ENCODE data around the gene PRSS50. TPM values are rescaled to one million over a fixed set of nuclear protein-coding genes. Genes with fewer than 3 reads are reported as not detected.

PRSS50 gene
- total RNA-seq, 1 donor from 2014 or later: 0.22 TPM

GRCh38 chr3:46710671-46711295 is 6.9 kb downstream of the PRSS50 start:
- no peak overlapping the region for H3K4me3 ChIP-seq
- H3K27me3 ChIP-seq (ENCODE audit: low read depth): peaks cover 7% of the 10 kb centered on the region
- no peak for TF ChIP-seq CTCF (IDR thresholded peaks at IDR 0.05; ENCODE audit: borderline replicate concordance)
- no peak overlapping the region for H3K27ac ChIP-seq (replicated peaks)
- no peaks in the 10 kb centered on the region for H3K36me3 ChIP-seq
- no peak for DNase-seq
- H3K4me1 ChIP-seq: peaks cover 6% of the 10 kb centered on the region
- intact Hi-C loops (cut with micrococcal nuclease): no loop called here
- no peaks in the 10 kb centered on the region for H3K9me3 ChIP-seq (replicated peaks)

- H3K4me1 ChIP-seq: peaks cover 7% of the 10 kb centered on the region
- no peak overlapping the region for H3K27ac ChIP-seq (replicated peaks)
- no peak for TF ChIP-seq CTCF (IDR thresholded peaks at IDR 0.05; ENCODE audit: borderline replicate concordance)
- peaks cover 2% of the 10 kb centered on the region for H3K27me3 ChIP-seq (ENCODE audit: low read depth)
- DNase-seq: no peak
- intact Hi-C loops (cut with micrococcal nuclease): no loop called here
- H3K9me3 ChIP-seq (replicated peaks): no peaks in the 10 kb centered on the region
- H3K36me3 ChIP-seq: no peaks in the 10 kb centered on the region
- H3K4me3 ChIP-seq: no peak overlapping the region
Observed at GRCh38 chr3:46710229-46710628, 7.4 kb downstream of the PRSS50 start.

GRCh38 chr3:46709721-46710120 is 7.9 kb downstream of the PRSS50 start:
- Histone ChIP-seq H3K4me3 (no peak overlapping the region), H3K27me3 (ENCODE audit: low read depth) (no peaks in the 10 kb centered on the region), H3K27ac (replicated peaks) (no peak overlapping the region), H3K36me3 (no peaks in the 10 kb centered on the region), H3K4me1 (peaks cover 12% of the 10 kb centered on the region), H3K9me3 (replicated peaks) (no peaks in the 10 kb centered on the region)
- DNase-seq: no peak
- intact Hi-C loops (cut with micrococcal nuclease): loop anchor here (5.0 kb wide), 1 partner anchor 198 kb away; no protein-coding TSS in a partner anchor
- TF ChIP-seq CTCF (IDR thresholded peaks at IDR 0.05; ENCODE audit: borderline replicate concordance): no peak

GRCh38 chr3:46709157-46709654 is 8.5 kb downstream of the PRSS50 start:
- no peak overlapping the region for H3K4me3 ChIP-seq
- DNase-seq: no peak
- no peaks in the 10 kb centered on the region for H3K36me3 ChIP-seq
- no peaks in the 10 kb centered on the region for H3K27me3 ChIP-seq (ENCODE audit: low read depth)
- no peak for TF ChIP-seq CTCF (IDR thresholded peaks at IDR 0.05; ENCODE audit: borderline replicate concordance)
- peaks cover 12% of the 10 kb centered on the region for H3K4me1 ChIP-seq
- no peak overlapping the region for H3K27ac ChIP-seq (replicated peaks)
- intact Hi-C loops (cut with micrococcal nuclease): loop anchor here (5.0 kb wide), 1 partner anchor 198 kb away; no protein-coding TSS in a partner anchor
- no peaks in the 10 kb centered on the region for H3K9me3 ChIP-seq (replicated peaks)

GRCh38 chr3:46708401-46709156 is 9.1 kb downstream of the PRSS50 start:
- no peaks in the 10 kb centered on the region for H3K27me3 ChIP-seq (ENCODE audit: low read depth)
- intact Hi-C loops (cut with micrococcal nuclease): loop anchor here (5.0 kb wide), 1 partner anchor 199 kb away; no protein-coding TSS in a partner anchor
- H3K9me3 ChIP-seq (replicated peaks): no peaks in the 10 kb centered on the region
- no peaks in the 10 kb centered on the region for H3K36me3 ChIP-seq
- no peak overlapping the region for H3K4me3 ChIP-seq
- no peak for TF ChIP-seq CTCF (IDR thresholded peaks at IDR 0.05; ENCODE audit: borderline replicate concordance)
- DNase-seq: peak; percentile 13
- H3K4me1 ChIP-seq: peaks cover 12% of the 10 kb centered on the region
- H3K27ac ChIP-seq (replicated peaks): no peak overlapping the region

Measured in left ventricle myocardium inferior (tissue), 1 donor.